ENCODE data around the gene ZFP1.
A peak's percentile ranks its signal among the peaks of the same experiment; 100 is the strongest.

Gene ZFP1

GRCh38 chr16:75148311-75149195 is at the start of gene ZFP1:
Gene ZFP1 (plus strand): TSS chr16:75148524. CDS start chr16:75152952, 4,428 bp downstream.
- peak in 1 of 2 experiments; percentile 72 for DNase-seq

DNA sequence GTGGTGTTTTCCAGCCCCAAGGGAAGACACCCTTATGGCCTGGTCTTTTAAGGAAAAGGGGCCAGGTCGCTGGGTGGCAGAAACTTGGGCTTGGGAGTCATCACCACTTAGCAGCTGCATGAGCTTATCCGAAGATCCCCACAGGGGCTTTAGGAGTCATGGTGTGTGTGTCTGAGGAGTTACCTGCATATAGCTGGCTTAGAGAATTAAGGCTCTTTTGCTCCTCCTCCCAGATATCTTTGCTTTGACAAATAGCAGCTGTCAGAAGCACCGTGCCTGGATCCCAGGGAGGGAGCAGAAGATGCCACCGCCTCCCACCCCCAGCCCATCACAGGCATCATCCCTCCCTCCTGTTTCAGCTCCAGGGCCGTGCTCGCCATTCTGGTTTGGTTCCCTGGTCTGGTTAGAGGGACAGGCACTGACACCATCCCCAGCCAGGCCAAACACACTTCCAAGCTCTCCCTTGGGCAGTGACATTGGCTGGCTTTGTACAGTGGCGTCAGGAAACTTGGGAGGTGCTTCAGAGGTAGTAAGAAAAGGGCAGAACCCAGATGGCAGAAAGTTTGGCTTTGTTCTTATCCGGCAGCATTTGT is 49.2 kb upstream of the ZFP1 start:
- DNase-seq, result no peak

DNA sequence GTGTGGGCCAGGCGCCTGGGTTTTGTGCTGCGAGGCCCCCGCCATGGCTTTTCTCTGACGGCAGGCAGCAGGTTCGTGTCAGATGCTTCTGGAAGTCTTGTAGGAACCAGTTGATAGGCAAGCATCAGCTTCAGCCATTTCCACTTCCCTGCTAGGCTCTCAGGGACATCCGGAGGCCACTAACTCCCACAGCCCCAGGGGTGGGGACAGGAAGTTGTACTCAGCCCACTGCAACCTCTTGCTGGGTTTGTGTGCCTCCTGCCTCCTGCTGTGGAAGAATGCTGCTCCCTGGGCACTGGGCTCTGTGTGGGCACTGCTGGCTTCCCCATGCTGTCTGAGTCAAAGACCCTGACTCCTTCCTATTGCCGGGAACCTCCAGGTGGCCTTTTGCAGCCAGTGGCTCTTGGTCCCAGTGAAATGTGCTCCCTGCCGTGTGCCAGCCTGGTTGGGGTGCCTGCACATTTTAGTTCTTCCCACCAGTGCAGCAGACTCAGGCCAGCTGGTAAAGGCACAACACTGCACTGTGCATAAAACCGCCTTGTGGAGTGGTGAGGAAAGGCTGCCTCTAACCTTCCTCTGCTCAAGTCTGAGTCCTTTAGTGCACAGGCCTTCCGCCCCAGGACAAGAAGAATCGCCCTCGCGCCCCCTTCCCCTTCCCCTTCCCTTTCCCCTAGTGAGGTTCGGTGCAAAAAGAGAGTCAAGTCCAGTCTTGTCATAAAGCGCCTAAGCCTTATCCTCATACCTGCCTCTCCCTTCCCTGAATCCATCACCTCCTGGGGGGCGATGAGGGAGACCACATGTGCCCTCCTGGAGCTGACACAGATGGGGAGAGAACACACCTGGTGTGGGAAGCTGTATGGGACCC is 48.4 kb upstream of the ZFP1 start:
- no peak for DNase-seq

DNA sequence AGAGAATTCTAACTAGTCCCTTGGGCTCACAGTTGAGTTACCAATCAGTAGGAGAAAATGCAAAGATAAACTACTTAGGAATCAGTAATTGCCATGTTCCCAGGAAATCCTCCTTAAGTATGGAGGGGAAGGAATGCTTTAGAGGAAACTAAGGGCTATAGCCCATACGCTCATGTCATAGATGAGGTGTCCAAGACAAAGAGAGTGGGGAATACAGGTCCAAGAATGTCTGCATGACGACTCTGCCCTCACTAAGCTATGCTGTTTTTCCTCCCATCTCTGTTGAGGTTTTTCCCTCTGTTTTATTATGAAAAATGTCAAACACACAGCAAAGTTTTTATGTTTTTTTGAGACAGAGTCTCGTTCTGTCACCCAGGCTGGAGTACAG is 47.7 kb upstream of the ZFP1 start:
- DNase-seq, result no peak

DNA sequence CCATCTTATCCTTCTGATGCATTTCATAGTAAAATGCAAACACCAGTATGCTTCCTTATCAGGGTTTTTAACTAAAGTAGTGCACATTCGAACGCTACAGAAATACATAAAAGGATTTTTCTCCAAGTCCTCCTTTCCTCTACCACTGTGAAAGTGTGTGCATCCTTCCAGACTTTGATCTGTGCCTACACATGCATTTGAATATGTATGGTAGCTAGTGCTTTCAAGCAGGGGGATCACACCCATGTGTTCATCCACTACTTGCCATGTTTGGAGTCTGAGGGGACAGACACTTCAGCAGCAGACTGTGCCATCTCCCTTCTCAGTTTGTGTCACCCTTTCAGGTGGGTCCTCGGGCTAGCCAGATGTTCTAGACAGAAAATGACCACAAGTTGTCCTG is 46.7 kb upstream of the ZFP1 start:
- no peak for DNase-seq

- no peak for DNase-seq
These were observed 45.7 kb upstream of the ZFP1 start for GRCh38 chr16:75102595-75102994.

DNA sequence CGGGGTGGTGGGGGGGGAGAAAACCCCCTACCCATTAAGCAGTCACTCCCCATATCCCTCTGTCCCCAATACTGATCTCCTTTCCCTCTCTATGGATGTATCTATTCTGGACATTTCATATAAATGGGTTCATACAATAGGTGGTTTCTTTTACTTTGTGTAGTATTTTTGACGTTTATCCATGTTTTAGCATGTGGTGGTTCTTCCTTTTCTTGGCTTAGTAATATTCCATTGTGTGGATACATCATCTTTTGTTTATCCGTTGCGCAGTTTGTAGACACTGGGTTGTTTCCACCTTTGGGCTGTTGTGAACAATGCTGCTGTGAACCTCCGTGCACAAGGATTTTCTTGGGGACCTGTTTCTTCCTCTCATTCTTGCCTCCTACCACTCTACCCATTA is 44.3 kb upstream of the ZFP1 start:
- no peak for DNase-seq

DNA sequence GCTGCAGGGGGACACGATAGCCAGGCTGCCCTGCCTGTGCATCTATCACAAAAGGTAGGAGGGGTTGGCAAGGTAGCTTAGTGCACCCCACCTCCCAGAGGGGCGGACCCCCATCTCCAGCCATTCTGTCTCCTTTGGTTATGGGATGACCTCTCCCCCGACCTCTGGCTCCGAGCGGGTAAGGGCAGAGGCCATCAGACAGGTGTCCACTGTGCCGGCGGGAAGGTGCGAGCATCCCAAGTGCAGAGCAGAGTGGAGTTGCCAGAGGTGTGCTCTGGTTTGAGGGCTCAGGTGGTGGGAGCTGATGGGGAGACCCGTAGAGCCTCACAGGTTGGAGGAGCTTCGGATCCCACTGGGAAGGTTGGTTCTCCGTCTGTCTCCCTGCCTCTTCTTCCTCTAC is 43.5 kb upstream of the ZFP1 start:
- DNase-seq, result no peak

DNA sequence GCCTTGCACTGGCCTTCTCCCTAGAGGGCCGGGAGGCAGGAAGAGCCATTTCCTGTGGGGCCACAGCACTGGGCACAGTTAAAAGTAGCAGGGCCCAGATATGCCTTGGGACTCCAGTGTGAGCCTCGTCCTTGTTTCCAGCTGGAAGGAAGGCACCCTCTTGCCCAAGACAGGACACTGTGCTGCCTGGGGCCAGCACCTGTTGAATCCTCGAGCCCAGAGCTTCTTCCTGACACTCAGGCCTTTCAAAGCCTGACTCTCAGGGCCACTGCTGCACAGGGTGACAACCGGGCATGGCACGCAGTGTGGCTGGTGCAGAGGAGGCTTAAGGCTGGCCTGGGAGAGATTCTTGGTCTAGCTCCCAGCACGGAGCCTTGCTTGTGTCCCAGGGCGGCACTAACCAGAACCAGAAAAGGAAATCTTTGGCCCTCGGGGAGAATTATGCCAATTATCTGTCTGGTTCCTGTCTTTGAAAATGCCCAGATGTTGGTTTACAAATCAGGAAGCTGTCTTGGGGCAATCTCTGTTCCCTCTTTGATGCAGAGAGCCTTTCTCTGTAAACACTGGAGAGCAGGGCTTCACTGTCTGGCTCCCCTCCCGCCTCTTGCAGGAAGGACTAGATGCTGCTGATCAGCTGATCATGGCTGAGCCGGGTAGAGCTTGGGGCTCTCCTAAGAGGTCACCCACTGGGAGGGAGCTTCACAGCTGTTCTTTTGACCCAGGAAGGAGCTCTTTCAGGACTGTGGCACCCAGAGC is 42.8 kb upstream of the ZFP1 start:
- no peak for DNase-seq

- DNase-seq, result no peak
These were observed 41.7 kb upstream of the ZFP1 start for GRCh38 chr16:75106351-75107274.

- DNase-seq, result no peak
These were observed 40.8 kb upstream of the ZFP1 start for GRCh38 chr16:75107505-75107904.

DNA sequence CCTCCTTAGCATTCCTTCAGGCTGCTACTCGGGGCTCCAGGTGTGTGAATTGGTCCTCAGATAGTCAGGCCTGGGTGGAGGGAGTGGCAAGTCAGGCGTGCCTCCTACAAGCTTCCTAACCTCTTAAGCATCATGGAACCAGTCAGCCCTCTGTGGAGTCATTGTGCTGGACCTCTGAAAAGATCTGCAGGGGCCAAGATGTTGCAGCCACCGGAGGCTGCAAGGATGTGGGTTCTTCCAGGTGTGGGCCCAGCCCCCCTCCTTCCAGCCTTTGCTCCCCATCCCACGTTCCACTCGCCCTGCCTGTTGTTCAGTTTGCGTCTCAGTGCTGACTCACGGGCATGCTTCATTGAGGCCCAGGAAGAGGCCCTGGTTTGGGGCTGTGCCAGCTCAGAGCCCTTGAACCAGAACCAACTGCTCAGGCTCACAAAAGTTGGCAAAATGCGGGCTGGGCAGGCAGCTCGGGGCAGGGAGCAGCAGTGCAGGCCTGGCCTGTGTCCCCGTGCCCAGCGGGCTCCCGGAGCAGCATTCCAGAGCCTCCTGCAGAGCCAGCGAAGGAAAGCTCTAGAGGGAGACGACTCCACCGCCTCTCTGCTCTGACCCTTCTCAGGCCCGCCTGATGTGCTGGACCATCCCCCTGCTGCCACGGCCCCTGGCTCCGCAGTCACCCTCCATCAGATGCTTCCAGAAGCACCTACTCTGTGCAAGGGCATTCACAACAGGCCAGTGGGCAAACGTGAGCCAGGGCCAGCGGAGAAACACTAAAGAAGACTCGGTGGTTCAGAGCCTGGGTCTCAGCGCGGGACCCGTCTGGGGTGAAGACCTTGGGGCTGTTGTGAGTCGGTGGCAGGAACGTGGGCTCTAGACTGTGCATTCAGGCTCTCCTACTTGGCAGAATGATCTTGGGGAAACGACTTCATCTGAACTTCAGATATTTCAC is 39.3 kb upstream of the ZFP1 start:
- DNase-seq, result peak; percentile 69 to 90

DNA sequence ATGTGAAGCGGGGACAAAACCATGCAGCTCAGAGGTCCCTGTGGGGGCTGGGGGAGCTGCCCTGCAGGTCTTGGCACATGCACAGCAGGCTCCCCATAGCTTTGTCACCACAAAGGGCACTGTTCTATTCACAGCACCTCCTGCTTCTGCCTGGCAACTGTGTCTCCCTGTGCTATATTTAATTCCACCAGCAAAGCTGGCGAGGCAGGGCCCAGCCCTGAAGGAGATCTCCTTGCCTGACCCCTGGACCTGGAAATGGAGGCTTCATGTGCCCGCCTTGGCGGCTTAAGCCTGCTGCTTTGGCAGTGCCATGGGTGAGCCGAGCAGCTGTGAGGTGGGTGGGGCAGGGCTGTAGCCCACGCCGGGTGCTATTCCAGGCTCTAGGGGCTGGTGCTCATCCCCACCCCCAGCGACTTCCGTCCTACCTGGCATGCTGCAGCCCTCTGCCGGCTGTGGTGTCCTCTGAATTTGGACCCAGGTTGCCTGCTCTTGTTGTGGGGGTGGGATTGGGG is 38.5 kb upstream of the ZFP1 start:
- DNase-seq, result no peak

DNA sequence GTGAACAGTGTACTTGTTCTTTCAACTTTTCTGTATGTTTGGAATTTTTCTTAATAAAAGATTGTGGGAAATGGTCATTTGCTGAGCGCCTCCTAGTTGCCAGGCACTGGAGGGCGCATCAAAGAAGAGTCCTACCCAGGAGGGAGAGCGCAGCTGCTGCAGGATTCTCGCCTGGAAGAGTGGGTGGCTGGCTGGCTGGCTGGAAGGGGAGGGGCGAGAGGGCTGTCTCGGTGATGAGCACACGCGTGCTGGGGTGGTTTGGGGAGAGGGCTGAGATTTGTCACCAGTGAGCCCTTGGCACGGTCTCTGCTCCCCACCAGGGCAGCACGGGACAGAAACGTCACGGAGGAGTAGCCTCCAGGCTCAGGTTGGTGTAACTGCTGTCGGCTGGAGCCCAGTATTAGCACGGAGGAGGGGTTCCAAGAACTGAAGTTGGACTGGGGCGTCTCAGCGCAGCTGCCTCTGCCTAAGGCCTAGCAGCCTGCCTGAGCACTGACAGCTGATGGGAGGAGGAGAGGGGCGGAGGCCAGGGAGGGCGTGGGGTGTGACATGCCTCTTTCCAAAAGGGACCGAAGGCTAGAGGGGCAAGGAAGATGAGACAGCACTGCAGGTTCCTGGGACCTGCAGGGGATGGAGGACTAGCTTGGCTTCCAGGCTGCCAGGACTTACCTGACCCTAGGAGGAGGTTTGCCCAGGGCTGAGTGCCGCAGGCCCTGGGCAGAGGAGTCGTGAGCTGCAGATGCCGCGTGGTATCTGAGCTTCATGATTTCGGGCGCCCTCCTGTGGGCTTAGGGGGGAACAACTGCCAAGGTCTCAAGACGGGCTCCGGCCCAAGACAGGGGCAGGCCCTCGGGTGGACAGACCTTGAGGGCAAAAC is 37.4 kb upstream of the ZFP1 start:
- DNase-seq, result peak in 1 of 2 experiments; percentile 48

DNA sequence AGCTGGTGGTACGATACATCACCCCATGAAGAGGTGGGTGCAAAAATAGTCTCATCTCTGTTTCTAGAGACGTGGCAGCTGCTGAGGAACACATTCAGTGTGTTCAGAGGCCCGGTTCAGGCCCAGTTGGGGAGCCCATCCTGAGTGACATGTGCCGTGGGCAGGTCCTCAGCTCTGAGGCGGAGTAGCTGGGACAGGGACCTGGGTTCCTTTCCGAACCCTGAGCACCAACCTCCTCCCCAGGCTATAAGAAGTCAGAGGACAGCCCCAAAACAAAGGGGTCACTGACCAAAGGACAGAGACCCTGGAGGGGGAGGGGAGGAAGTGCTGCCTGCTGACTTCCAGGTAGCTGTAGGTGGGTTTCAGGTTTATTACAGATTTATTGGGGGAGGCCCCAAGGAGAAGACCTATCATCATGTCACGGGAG is 36.8 kb upstream of the ZFP1 start:
- DNase-seq, result no peak

GRCh38 chr16:75111961-75112733 is 36.2 kb upstream of the ZFP1 start:
- DNase-seq, result no peak

DNA sequence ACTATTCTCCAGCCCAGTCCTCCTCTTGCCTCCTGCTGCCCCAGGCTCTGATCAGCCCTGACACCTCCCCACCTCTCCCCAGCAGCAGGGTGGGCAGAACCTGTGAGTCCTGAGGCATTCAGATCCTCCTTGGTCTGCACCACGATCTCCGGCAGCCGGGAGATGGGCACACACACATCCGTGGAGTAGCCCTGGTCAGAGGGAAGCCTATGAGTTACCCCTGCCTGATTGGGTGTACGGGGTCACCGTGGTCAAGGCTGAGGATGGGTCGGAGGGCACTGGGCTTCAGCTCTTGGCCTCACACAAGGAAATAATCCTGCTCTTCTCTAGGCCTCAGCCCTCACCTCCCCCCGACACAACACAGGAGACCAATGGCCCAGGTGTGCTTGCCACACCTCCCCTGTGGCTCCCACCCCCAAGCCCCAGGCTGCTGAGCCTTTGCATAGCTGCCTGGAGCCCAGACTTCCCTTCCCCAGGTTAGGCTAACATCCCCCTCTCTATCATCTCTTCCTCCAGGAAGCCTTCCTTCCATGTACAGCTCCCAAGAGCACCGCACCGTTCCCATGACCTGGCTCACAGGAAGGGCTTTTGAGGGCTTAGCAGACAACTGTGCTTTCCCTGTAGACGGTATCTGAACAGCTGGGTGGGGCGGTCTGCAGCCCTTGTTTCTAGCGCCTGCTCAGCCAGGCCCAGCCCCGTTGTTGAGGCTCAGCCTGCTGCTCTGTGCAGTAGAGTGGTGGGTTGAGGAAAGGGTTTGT is 35.4 kb upstream of the ZFP1 start:
- no peak for DNase-seq

All from cerebellar nuclear complex (tissue), 1 donor.